H9 (cell line): ENCODE results near the gene F13B. TPM values are rescaled to one million over a fixed set of nuclear protein-coding genes. Genes with fewer than 3 reads are reported as not detected.

ENCODE experiments used
- DNase-seq: peaks from one replicate; pipeline ENCODE4 v3.0.0-alpha.2; 2017
- H2AFZ ChIP-seq: one replicate; pipeline ENCODE4 v1.6.1; 2013; ENCODE audit warnings: mild to moderate bottlenecking, low read length, control low read depth, moderate library complexity
- H2AK5ac ChIP-seq: 2 replicates; pipeline ENCODE4 v1.6.1; 2013; ENCODE audit warnings: low read length, control low read depth, mixed read lengths; ENCODE audit not compliant: insufficient read length
- H2BK120ac ChIP-seq: one replicate; pipeline ENCODE4 v1.6.1; 2013; ENCODE audit warnings: low read depth, mild to moderate bottlenecking, low read length, control low read depth, inconsistent platforms; ENCODE audit not compliant: poor library complexity, severe bottlenecking
- H2BK12ac ChIP-seq: 2 replicates; pipeline ENCODE4 v1.6.1; 2013; ENCODE audit warnings: low read length, control low read depth, mixed read lengths, low read depth; ENCODE audit not compliant: insufficient read length
- H2BK15ac ChIP-seq: 2 replicates; pipeline ENCODE4 v1.6.1; 2013; ENCODE audit warnings: low read depth, low read length, control low read depth
- H2BK20ac ChIP-seq: one replicate; pipeline ENCODE4 v1.6.1; 2013; ENCODE audit warnings: low read depth, mild to moderate bottlenecking, low read length, control low read depth, inconsistent platforms; ENCODE audit not compliant: poor library complexity, severe bottlenecking
- H2BK5ac ChIP-seq: 2 replicates; pipeline ENCODE4 v1.6.1; 2013; ENCODE audit warnings: low read length, control low read depth, mixed read lengths; ENCODE audit not compliant: insufficient read length
- H3K14ac ChIP-seq: 2 replicates; pipeline ENCODE4 v1.6.1; 2013; ENCODE audit warnings: low read length, control low read depth; ENCODE audit not compliant: insufficient read depth
- H3K18ac ChIP-seq: 2 replicates; pipeline ENCODE4 v1.6.1; 2013; ENCODE audit warnings: low read depth, mild to moderate bottlenecking, mixed read lengths, low read length, control low read depth; ENCODE audit not compliant: insufficient read length
- H3K23ac ChIP-seq: 2 replicates; pipeline ENCODE4 v1.6.1; 2013; ENCODE audit warnings: low read length, control low read depth, mixed read lengths, low read depth; ENCODE audit not compliant: insufficient read length
- H3K23me2 ChIP-seq: 2 replicates; pipeline ENCODE4 v1.6.1; 2013; ENCODE audit warnings: low read depth, mild to moderate bottlenecking, mixed read lengths, low read length, control low read depth; ENCODE audit not compliant: insufficient read length, poor library complexity, severe bottlenecking
- H3K27ac ChIP-seq: 2 replicates; pipeline ENCODE4 v1.5.1; 2013; ENCODE audit warnings: low read length, control low read depth, mixed read lengths, low read depth; ENCODE audit not compliant: insufficient read length
- H3K27me3 ChIP-seq: 2 replicates; pipeline ENCODE4 v1.6.1; 2013; ENCODE audit warnings: low read length, control low read depth, inconsistent platforms; ENCODE audit not compliant: insufficient read depth
- H3K4ac ChIP-seq: 2 replicates; pipeline ENCODE4 v1.6.1; 2013; ENCODE audit warnings: low read depth, mild to moderate bottlenecking, control low read depth, inconsistent platforms, low read length, moderate library complexity
- H3K4me1 ChIP-seq: 2 replicates; pipeline ENCODE4 v1.6.1; 2013; ENCODE audit warnings: low read length, control low read depth, inconsistent platforms; ENCODE audit not compliant: insufficient read depth
- H3K4me2 ChIP-seq: 2 replicates; pipeline ENCODE4 v1.6.1; 2013; ENCODE audit warnings: low read length, control low read depth, mixed read lengths; ENCODE audit not compliant: insufficient read length, insufficient read depth
- H3K56ac ChIP-seq: 2 replicates; pipeline ENCODE4 v1.6.1; 2013; ENCODE audit warnings: low read depth, mild to moderate bottlenecking, mixed read lengths, low read length, control low read depth; ENCODE audit not compliant: insufficient read length
- H3K79me1 ChIP-seq: 2 replicates; pipeline ENCODE4 v1.6.1; 2013; ENCODE audit warnings: low read depth, mild to moderate bottlenecking, moderate library complexity, low read length, control low read depth, inconsistent platforms; ENCODE audit not compliant: insufficient read depth, poor library complexity, severe bottlenecking
- H3K79me2 ChIP-seq: 2 replicates; pipeline ENCODE4 v1.6.1; 2013; ENCODE audit warnings: low read length, control low read depth, inconsistent platforms; ENCODE audit not compliant: insufficient read depth
- H3K9ac ChIP-seq: 2 replicates; pipeline ENCODE4 v1.6.1; 2013; ENCODE audit warnings: low read length, control low read depth, mixed read lengths; ENCODE audit not compliant: insufficient read length; ENCODE audit errors: extremely low read depth
- H3K9me3 ChIP-seq: one replicate; pipeline ENCODE4 v1.6.1; 2013; ENCODE audit warnings: low read depth, low read length, inconsistent platforms; ENCODE audit not compliant: control insufficient read depth
- H3T11ph ChIP-seq: one replicate; pipeline ENCODE4 v1.6.1; 2013; ENCODE audit warnings: mild to moderate bottlenecking, low read length, control low read depth, inconsistent platforms
- H4K20me1 ChIP-seq: one replicate; pipeline ENCODE4 v1.6.1; 2013; ENCODE audit not compliant: control insufficient read depth, insufficient read length, insufficient read depth
- H4K5ac ChIP-seq: 2 replicates; pipeline ENCODE4 v1.6.1; 2013; ENCODE audit warnings: low read depth, mild to moderate bottlenecking, mixed read lengths, low read length, control low read depth; ENCODE audit not compliant: insufficient read length
- H4K8ac ChIP-seq: replicated peaks from 2 replicates; pipeline ENCODE4 v1.6.1; 2013; ENCODE audit warnings: low read length, control low read depth, mixed read lengths, low read depth; ENCODE audit not compliant: insufficient read length
- H4K91ac ChIP-seq: 2 replicates; pipeline ENCODE4 v1.6.1; 2013; ENCODE audit warnings: low read depth, mild to moderate bottlenecking, moderate library complexity, mixed read lengths, low read length, control low read depth; ENCODE audit not compliant: insufficient read length
- H3K27ac Mint-ChIP-seq, 3 experiments: 2 replicates in 2 of 3; 3 replicates in 1 of 3; pipeline ENCODE4 v1.8.0; 2020 to 2021; ENCODE audit warnings: mixed read lengths in 3 of 3, mild to moderate bottlenecking in 1 of 3, moderate library complexity in 1 of 3
- H3K27me3 Mint-ChIP-seq: 2 replicates; pipeline ENCODE4 v1.8.0; 2021; ENCODE audit warnings: low read depth, mild to moderate bottlenecking, moderate library complexity, mixed read lengths
- H3K36me3 Mint-ChIP-seq, 3 experiments: 2 replicates in 2 of 3; 3 replicates in 1 of 3; pipeline ENCODE4 v1.8.0; 2020 to 2021; ENCODE audit warnings: low read depth in 3 of 3, mixed read lengths in 3 of 3; ENCODE audit not compliant: insufficient read depth in 1 of 3
- H3K4me1 Mint-ChIP-seq, 2 experiments: 2 replicates each; pipeline ENCODE4 v1.8.0; 2020; ENCODE audit warnings: mixed read lengths in 2 of 2
- H3K4me3 Mint-ChIP-seq, 2 experiments: 2 replicates in 1 of 2; 3 replicates in 1 of 2; pipeline ENCODE4 v1.8.0; 2020 to 2021; ENCODE audit warnings: mild to moderate bottlenecking in 2 of 2, mixed read lengths in 2 of 2, moderate library complexity in 1 of 2
- H3K9me3 Mint-ChIP-seq, 2 experiments: 2 replicates in 1 of 2; 3 replicates in 1 of 2; pipeline ENCODE4 v1.8.0; 2020; ENCODE audit warnings: mild to moderate bottlenecking in 2 of 2, mixed read lengths in 2 of 2, moderate library complexity in 1 of 2
- CTCF ChIP-seq: fragments of 200-600 bp; sonication (generic); conservative IDR thresholded peaks from 3 replicates; pipeline ENCODE4 v1.8.0; 2021; ENCODE audit warnings: antibody characterized with exemption, mild to moderate bottlenecking
- WGBS: extraction: QIAGEN DNeasy Blood & Tissue Kit; methylation state at CpG from one replicate; pipeline ENCODE4 v1.1.7; 2013; ENCODE audit warnings: missing lambda C conversion rate, low lambda C conversion rate, mixed read lengths; ENCODE audit not compliant: insufficient read length; ENCODE audit errors: extremely low coverage; 5-methylcytosine and 5-hydroxymethylcytosine counted together
- total RNA-seq: library from RNA; stranded (reverse); gene quantifications from 2 replicates; pipeline ENCODE4 v1.2.1, GENCODE V29; 2021

The F13B gene
- total RNA-seq, 1 experiment from 2014 or later: not detected

GRCh38 chr1:197093226-197093885 lies 26.3 kb upstream of the F13B start:
- H2AFZ ChIP-seq: no peak overlapping the region
- no CpG with 5 or more reads among the region's 4 CpGs for WGBS
- no peaks in the 10 kb centered on the region for H3K79me2 ChIP-seq
- Mint-ChIP-seq H3K4me1 (no peaks in the 10 kb centered on the region), H3K36me3 (peaks cover 16 to 57% (median 47%) of the 10 kb centered on the region in 3 experiments; a peak in 6 of 7 replicates), H3K27me3 (no peaks in the 10 kb centered on the region), H3K27ac (no peak overlapping the region), H3K9me3 (no peaks in the 10 kb centered on the region), H3K4me3 (no peak overlapping the region)
- H3K9ac ChIP-seq: no peak overlapping the region
- TF ChIP-seq CTCF: no peak
- no peaks in the 10 kb centered on the region for H3K27me3 ChIP-seq
- no peak overlapping the region for H3T11ph ChIP-seq
- H3K23me2 ChIP-seq: no peaks in the 10 kb centered on the region
- no peaks in the 10 kb centered on the region for H4K20me1 ChIP-seq
- H3K18ac ChIP-seq: no peak overlapping the region
- DNase-seq: no peak
- no peak overlapping the region for H4K91ac ChIP-seq
- no peak overlapping the region for H2BK20ac ChIP-seq
- H2BK12ac ChIP-seq: no peak overlapping the region
- no peak overlapping the region for H3K14ac ChIP-seq
- no peaks in the 10 kb centered on the region for H3K79me1 ChIP-seq
- H3K23ac ChIP-seq: no peak overlapping the region
- H3K9me3 ChIP-seq: no peaks in the 10 kb centered on the region
- H3K56ac ChIP-seq: no peak overlapping the region
- H3K4ac ChIP-seq: no peak overlapping the region
- H2BK5ac ChIP-seq: no peak overlapping the region
- H3K27ac ChIP-seq: no peak overlapping the region
- H3K4me1 ChIP-seq: no peaks in the 10 kb centered on the region
- no peak overlapping the region for H3K4me2 ChIP-seq
- no peak overlapping the region for H2AK5ac ChIP-seq
- no peak overlapping the region for H2BK120ac ChIP-seq
- no peak overlapping the region for H4K5ac ChIP-seq
- H4K8ac ChIP-seq: no peak overlapping the region
- H2BK15ac ChIP-seq: no peak overlapping the region
